Measurements from ENCODE around the gene TXNRD2. TPM values are rescaled to one million over a fixed set of nuclear protein-coding genes. Genes with fewer than 3 reads are reported as not detected.

TXNRD2 gene
- total RNA-seq, 1 experiment from 2014 or later = 22.4 TPM

GRCh38 chr22:19831016-19831415 is 110.6 kb downstream of the TXNRD2 start:
- no peaks in the 10 kb centered on the region for H3K36me3 ChIP-seq (ENCODE audit: low read depth)
- ChIA-PET POLR2A (ENCODE audit: unreplicated experiment) (no interaction called here), CTCF (no interaction called here)
- H3K79me2 ChIP-seq (ENCODE audit: low read depth) = no peaks in the 10 kb centered on the region
- no peaks in the 10 kb centered on the region for H4K20me1 ChIP-seq (ENCODE audit: insufficient read depth)
- no peak overlapping the region for H3K27ac ChIP-seq
- no peak for DNase-seq
- no peak for TF ChIP-seq EZH2 (IDR thresholded peaks at IDR 0.05; ENCODE audit: low read depth)
- no peak for TF ChIP-seq CTCF (conservative IDR thresholded peaks at IDR 0.05)
- H3F3A ChIP-seq (ENCODE audit: insufficient read depth, low read depth) = 0 out of 2 replicates have a peak, but pooled peaks cover 2% of the 10 kb centered on the region
- no peak overlapping the region for H3K4me3 ChIP-seq
- H2AFZ ChIP-seq = no peak overlapping the region
- no peaks in the 10 kb centered on the region for H3K9me2 ChIP-seq (ENCODE audit: insufficient read depth)
- no peak overlapping the region for H3K4me2 ChIP-seq
- intact Hi-C loops (cut with micrococcal nuclease; ENCODE audit: unreplicated experiment) = no loop called here
- no peaks in the 10 kb centered on the region for H3K27me3 ChIP-seq (ENCODE audit: insufficient read depth, low read depth)
- H3K9me3 ChIP-seq (ENCODE audit: insufficient read depth, low read depth) = no peaks in the 10 kb centered on the region
- peaks cover 3% of the 10 kb centered on the region; the same call in 1 of the 2 replicates for H3K4me1 ChIP-seq (replicated peaks; ENCODE audit: insufficient read depth)
- no TSS peak for BruUV-seq (replicated peaks)

DNA sequence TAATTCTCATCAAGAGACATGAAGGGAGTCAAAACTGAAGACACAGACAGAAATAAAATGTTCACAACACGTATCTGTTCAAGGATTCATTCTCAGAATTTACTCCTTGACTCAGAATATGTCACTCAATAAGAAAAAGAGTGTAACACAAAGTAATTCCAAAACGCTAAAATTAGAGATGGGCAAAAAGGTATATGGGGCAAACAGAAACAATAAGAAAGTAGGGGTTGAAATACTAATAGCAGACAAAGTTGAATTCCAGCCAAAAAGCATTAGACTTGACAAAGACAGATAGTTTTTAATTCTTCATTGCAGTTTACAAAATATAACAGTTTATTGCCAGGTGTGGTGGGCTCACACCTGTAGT is 113.6 kb downstream of the TXNRD2 start:
- Histone ChIP-seq H3K9me2 (ENCODE audit: insufficient read depth) (no peaks in the 10 kb centered on the region), H3K9me3 (ENCODE audit: insufficient read depth, low read depth) (no peaks in the 10 kb centered on the region), H3K27me3 (ENCODE audit: insufficient read depth, low read depth) (no peaks in the 10 kb centered on the region), H3K4me2 (no peak overlapping the region), H3K4me1 (replicated peaks; ENCODE audit: insufficient read depth) (peaks cover 33% of the 10 kb centered on the region), H2AFZ (no peak overlapping the region), H3K79me2 (ENCODE audit: low read depth) (no peaks in the 10 kb centered on the region), H3K27ac (no peak overlapping the region), H3F3A (ENCODE audit: insufficient read depth, low read depth) (peaks cover 30% of the 10 kb centered on the region), H4K20me1 (ENCODE audit: insufficient read depth) (0 out of 2 replicates have a peak, but pooled peaks cover 10% of the 10 kb centered on the region), H3K4me3 (no peak overlapping the region), H3K36me3 (ENCODE audit: low read depth) (no peaks in the 10 kb centered on the region)
- BruUV-seq (replicated peaks) = no TSS peak
- no peak for DNase-seq
- TF ChIP-seq EZH2 (IDR thresholded peaks at IDR 0.05; ENCODE audit: low read depth) = no peak
- no peak for TF ChIP-seq CTCF (conservative IDR thresholded peaks at IDR 0.05)
- CTCF ChIA-PET = no interaction called here
- intact Hi-C loops (cut with micrococcal nuclease; ENCODE audit: unreplicated experiment) = no loop called here
- POLR2A ChIA-PET (ENCODE audit: unreplicated experiment) = no interaction called here

DNA sequence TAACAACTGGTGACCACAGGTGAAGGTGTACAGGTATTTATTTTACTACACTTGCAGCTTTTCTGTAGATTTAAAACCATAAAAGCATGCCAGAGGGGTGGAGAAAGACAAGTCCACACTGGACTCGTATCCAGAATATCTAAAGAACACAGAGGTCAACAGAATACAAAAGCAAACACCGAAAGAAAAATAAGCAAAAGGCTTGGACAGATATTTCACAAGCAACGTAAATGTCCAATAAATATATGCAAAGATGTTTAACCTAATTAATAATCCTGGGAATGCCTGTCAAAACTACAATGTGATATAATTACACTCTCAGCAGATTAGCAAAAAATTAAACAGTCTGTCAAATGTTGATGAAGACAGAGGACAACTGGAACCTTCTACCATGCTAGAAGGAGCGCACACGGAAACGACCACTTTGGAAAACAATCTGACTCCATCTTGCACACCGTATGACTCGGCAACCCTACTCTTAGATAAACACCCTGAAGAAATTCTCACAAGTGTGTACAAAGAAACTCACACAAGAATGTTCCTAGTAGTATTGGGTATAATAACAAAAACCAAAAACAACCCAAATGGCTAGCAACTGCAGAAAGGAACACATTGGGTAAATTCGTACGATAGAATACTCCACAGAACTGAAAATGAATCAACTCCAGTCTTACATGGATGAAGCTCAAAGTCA is 114.1 kb downstream of the TXNRD2 start:
- no peak overlapping the region for H3K27ac ChIP-seq
- ChIA-PET CTCF (no interaction called here), POLR2A (ENCODE audit: unreplicated experiment) (no interaction called here)
- H3K4me1 ChIP-seq (replicated peaks; ENCODE audit: insufficient read depth) = peaks cover 38% of the 10 kb centered on the region
- no peaks in the 10 kb centered on the region for H3K9me3 ChIP-seq (ENCODE audit: insufficient read depth, low read depth)
- BruUV-seq (replicated peaks) = no TSS peak
- H3K36me3 ChIP-seq (ENCODE audit: low read depth) = no peaks in the 10 kb centered on the region
- H4K20me1 ChIP-seq (ENCODE audit: insufficient read depth) = 0 out of 2 replicates have a peak, but pooled peaks cover 12% of the 10 kb centered on the region
- peaks cover 32% of the 10 kb centered on the region for H3F3A ChIP-seq (ENCODE audit: insufficient read depth, low read depth)
- H2AFZ ChIP-seq = no peak overlapping the region
- TF ChIP-seq EZH2 (IDR thresholded peaks at IDR 0.05; ENCODE audit: low read depth) = no peak
- TF ChIP-seq CTCF (conservative IDR thresholded peaks at IDR 0.05) = no peak
- intact Hi-C loops (cut with micrococcal nuclease; ENCODE audit: unreplicated experiment) = no loop called here
- no peaks in the 10 kb centered on the region for H3K27me3 ChIP-seq (ENCODE audit: insufficient read depth, low read depth)
- no peaks in the 10 kb centered on the region for H3K9me2 ChIP-seq (ENCODE audit: insufficient read depth)
- no peak overlapping the region for H3K4me2 ChIP-seq
- no peak overlapping the region for H3K4me3 ChIP-seq
- no peaks in the 10 kb centered on the region for H3K79me2 ChIP-seq (ENCODE audit: low read depth)
- DNase-seq = no peak

Data from PC-9 (cell line).